HEK293 (cell line): ENCODE measurements around the gene DDX10.
A peak's percentile ranks its signal among the peaks of the same experiment; 100 is the strongest.

Source experiments
- CTCF ChIA-PET: fragments of 350-600 bp; formaldehyde crosslinking; extraction: SDS; loops from one replicate; lab custom pipeline; 2021; ENCODE audit warnings: antibody characterized with exemption; lab: Yijun Ruan, JAX
- POLR2A ChIA-PET: fragments of 300-600 bp; formaldehyde crosslinking; extraction: SDS; loops from one replicate; lab custom pipeline; 2020; ENCODE audit warnings: antibody characterized with exemption, inconsistent platforms; lab: Yijun Ruan, JAX
- H3K27ac ChIP-seq: fragments of 200-500 bp; sonication (Bioruptor generic); 2 replicates; pipeline ENCODE4 v1.5.1; 2014; ENCODE audit warnings: low read depth, low read length, control low read depth, inconsistent platforms; ENCODE audit errors: extremely low read depth
- H3K36me3 ChIP-seq, 2 experiments: fragments of 200-500 bp in 1 of 2; sonication (Bioruptor generic) in 1 of 2; 1 replicate in 1 of 2; 2 replicates in 1 of 2; pipeline ENCODE4 v1.5.1; 2014 to 2017; ENCODE audit warnings: inconsistent platforms in 2 of 2, low read length in 2 of 2; ENCODE audit not compliant: control insufficient read depth in 2 of 2, insufficient read depth in 1 of 2
- H3K4me1 ChIP-seq: fragments of 200-500 bp; sonication (Bioruptor generic); 2 replicates; pipeline ENCODE4 v1.5.1; 2014; ENCODE audit warnings: mild to moderate bottlenecking, low read length, inconsistent platforms; ENCODE audit not compliant: control insufficient read depth, insufficient read depth
- H3K4me3 ChIP-seq: 2 replicates; pipeline ENCODE4 v1.5.1; 2011; ENCODE audit warnings: low read depth, mild to moderate bottlenecking, control low read depth, low read length, moderate library complexity
- H3K9me3 ChIP-seq: fragments of 200-500 bp; sonication (Bioruptor generic); 2 replicates; pipeline ENCODE4 v1.5.1; 2014; ENCODE audit warnings: low read depth, low read length, inconsistent platforms; ENCODE audit not compliant: control insufficient read depth, insufficient read depth
- HOXD13 ChIP-seq: sonication (generic); formaldehyde crosslinking; IDR thresholded peaks from 2 replicates; pipeline ENCODE4 v1.8.0; 2022; ENCODE audit warnings: missing genetic modification reagents, borderline replicate concordance
- KLF9 ChIP-seq: fragments of 450-650 bp; formaldehyde crosslinking; IDR thresholded peaks from 2 replicates; pipeline ENCODE4 v1.5.1; 2016; ENCODE audit warnings: missing biosample characterization, missing genetic modification characterization, low read depth
- SCRT2 ChIP-seq: fragments of 450-650 bp; formaldehyde crosslinking; IDR thresholded peaks from 2 replicates; pipeline ENCODE4 v1.5.1; 2016; ENCODE audit warnings: missing biosample characterization, missing genetic modification characterization
- SP2 ChIP-seq: fragments of 450-650 bp; formaldehyde crosslinking; IDR thresholded peaks from 2 replicates; pipeline ENCODE4 v1.5.1; 2016; ENCODE audit warnings: missing biosample characterization, missing genetic modification characterization
- SP3 ChIP-seq: fragments of 450-650 bp; formaldehyde crosslinking; IDR thresholded peaks from 2 replicates; pipeline ENCODE4 v1.5.1; 2016; ENCODE audit warnings: missing biosample characterization, missing genetic modification characterization
- YY2 ChIP-seq: fragments of 450-650 bp; formaldehyde crosslinking; IDR thresholded peaks from 2 replicates; pipeline ENCODE4 v1.5.1; 2016; ENCODE audit warnings: missing biosample characterization, missing genetic modification characterization
- ZBTB20 ChIP-seq: fragments of 450-650 bp; formaldehyde crosslinking; IDR thresholded peaks from 2 replicates; pipeline ENCODE4 v1.5.1; 2016; ENCODE audit warnings: missing biosample characterization, missing genetic modification characterization
- ZFHX2 ChIP-seq: fragments of 450-650 bp; formaldehyde crosslinking; conservative IDR thresholded peaks from 2 replicates; pipeline ENCODE4 v1.5.1; 2016; ENCODE audit warnings: missing biosample characterization, missing genetic modification characterization
- ZNF146 ChIP-seq: fragments of 450-650 bp; formaldehyde crosslinking; IDR thresholded peaks from 2 replicates; pipeline ENCODE4 v1.5.1; 2016; ENCODE audit warnings: missing biosample characterization, missing genetic modification characterization
- ZNF169 ChIP-seq: fragments of 450-650 bp; formaldehyde crosslinking; IDR thresholded peaks from 2 replicates; pipeline ENCODE4 v1.5.1; 2016; ENCODE audit warnings: missing biosample characterization, missing genetic modification characterization
- ZNF2 ChIP-seq: fragments of 450-650 bp; formaldehyde crosslinking; IDR thresholded peaks from 2 replicates; pipeline ENCODE4 v1.5.1; 2016; ENCODE audit warnings: missing biosample characterization, missing genetic modification characterization
- ZNF23 ChIP-seq: fragments of 450-650 bp; formaldehyde crosslinking; IDR thresholded peaks from 2 replicates; pipeline ENCODE4 v1.5.1; 2016; ENCODE audit warnings: missing biosample characterization, missing genetic modification characterization, borderline replicate concordance
- ZNF549 ChIP-seq: fragments of 450-650 bp; IDR thresholded peaks from 2 replicates; pipeline ENCODE4 v1.5.1; 2018; ENCODE audit warnings: missing biosample characterization, missing genetic modification characterization, mild to moderate bottlenecking, inconsistent platforms, moderate library complexity
- ZNF555 ChIP-seq: fragments of 450-650 bp; formaldehyde crosslinking; conservative IDR thresholded peaks from 2 replicates; pipeline ENCODE4 v1.5.1; 2017; ENCODE audit warnings: missing biosample characterization, mild to moderate bottlenecking, missing genetic modification characterization, inconsistent platforms
- ZNF571 ChIP-seq: fragments of 450-650 bp; formaldehyde crosslinking; IDR thresholded peaks from 2 replicates; pipeline ENCODE4 v1.5.0; 2017; ENCODE audit warnings: missing biosample characterization, missing genetic modification characterization
- ZNF654 ChIP-seq: fragments of 450-650 bp; formaldehyde crosslinking; IDR thresholded peaks from 2 replicates; pipeline ENCODE4 v1.5.1; 2016; ENCODE audit warnings: low read depth, missing biosample characterization, missing genetic modification characterization
- ZNF785 ChIP-seq: fragments of 450-650 bp; formaldehyde crosslinking; IDR thresholded peaks from 2 replicates; pipeline ENCODE4 v1.5.1; 2016; ENCODE audit warnings: missing biosample characterization, missing genetic modification characterization
- TF ChIP-seq, protein P1 (sequence below): fragments of 450-650 bp; formaldehyde crosslinking; IDR thresholded peaks from 2 replicates; pipeline ENCODE4 v1.5.1; 2017; ENCODE audit warnings: missing biosample characterization, missing genetic modification characterization
- TF ChIP-seq, protein P2 (sequence below): fragments of 450-650 bp; formaldehyde crosslinking; IDR thresholded peaks from 2 replicates; pipeline ENCODE4 v1.5.1; 2016; ENCODE audit warnings: missing biosample characterization, missing genetic modification characterization
- TF ChIP-seq, protein P3 (sequence below): fragments of 450-650 bp; formaldehyde crosslinking; IDR thresholded peaks from 2 replicates; pipeline ENCODE4 v1.5.1; 2016; ENCODE audit warnings: missing biosample characterization, missing genetic modification characterization
- TF ChIP-seq, protein P4 (sequence below): fragments of 450-650 bp; formaldehyde crosslinking; conservative IDR thresholded peaks from 2 replicates; pipeline ENCODE4 v1.5.1; 2016; ENCODE audit warnings: low read depth, missing biosample characterization, missing genetic modification characterization

Gene DDX10

DNA sequence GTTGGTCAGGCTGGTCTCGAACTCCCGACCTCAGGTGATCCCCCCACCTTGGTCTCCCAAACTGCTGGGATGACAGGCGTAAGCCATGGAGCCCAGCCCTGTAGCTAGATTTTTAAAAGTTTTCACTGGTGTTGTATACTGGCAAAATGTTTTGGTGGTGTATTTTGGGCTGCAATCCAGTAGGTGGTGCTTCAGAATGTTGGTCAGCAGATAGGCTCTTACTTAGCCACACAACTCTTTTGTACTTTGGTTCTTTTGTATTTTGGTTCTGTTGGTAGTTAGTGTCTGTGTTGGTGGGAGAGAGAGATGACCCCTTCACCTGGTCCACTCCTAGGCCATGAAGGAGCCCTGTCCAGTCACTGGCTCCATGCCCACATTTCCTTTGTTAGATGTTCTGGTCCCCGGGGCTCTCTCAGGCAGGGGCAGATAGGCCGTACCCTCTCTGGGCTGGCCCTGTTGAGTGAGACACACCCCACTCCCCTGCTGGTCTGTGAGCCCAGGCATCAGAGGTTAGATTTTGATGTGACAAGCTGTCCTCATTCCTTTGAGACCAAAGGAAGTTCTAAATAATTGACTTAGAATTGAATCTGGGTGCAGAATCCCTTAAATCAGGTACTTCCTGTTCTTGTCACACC, 123.8 kb downstream of the DDX10 start:
- H3K4me3 ChIP-seq: no peak overlapping the region
- TF ChIP-seq YY2 (tag by site-specific recombination): no peak
- no peak for TF ChIP-seq ZNF169 (tag by site-specific recombination)
- no peak for TF ChIP-seq SCRT2
- peak; percentile 60 for TF ChIP-seq ZNF654 (tag by site-specific recombination)
- TF ChIP-seq ZNF555 (tag by site-specific recombination): no peak
- TF ChIP-seq ZFHX2 (tag by site-specific recombination): no peak
- peak; percentile 93 for TF ChIP-seq ZNF2 (tag by site-specific recombination)
- TF ChIP-seq, all 188 proteins: peak for 2
- ChIA-PET CTCF (interaction anchor here (0.9 to 1.0 kb wide), 2 partner anchors 9 to 31 kb away, joined by 3 to 4 read pairs; no protein-coding TSS in a partner anchor), POLR2A (no interaction called here)
- no peaks in the 10 kb centered on the region for H3K4me1 ChIP-seq
- no peak overlapping the region for H3K27ac ChIP-seq
- H3K36me3 ChIP-seq: no peaks in the 10 kb centered on the region
- no peaks in the 10 kb centered on the region for H3K9me3 ChIP-seq

DNA sequence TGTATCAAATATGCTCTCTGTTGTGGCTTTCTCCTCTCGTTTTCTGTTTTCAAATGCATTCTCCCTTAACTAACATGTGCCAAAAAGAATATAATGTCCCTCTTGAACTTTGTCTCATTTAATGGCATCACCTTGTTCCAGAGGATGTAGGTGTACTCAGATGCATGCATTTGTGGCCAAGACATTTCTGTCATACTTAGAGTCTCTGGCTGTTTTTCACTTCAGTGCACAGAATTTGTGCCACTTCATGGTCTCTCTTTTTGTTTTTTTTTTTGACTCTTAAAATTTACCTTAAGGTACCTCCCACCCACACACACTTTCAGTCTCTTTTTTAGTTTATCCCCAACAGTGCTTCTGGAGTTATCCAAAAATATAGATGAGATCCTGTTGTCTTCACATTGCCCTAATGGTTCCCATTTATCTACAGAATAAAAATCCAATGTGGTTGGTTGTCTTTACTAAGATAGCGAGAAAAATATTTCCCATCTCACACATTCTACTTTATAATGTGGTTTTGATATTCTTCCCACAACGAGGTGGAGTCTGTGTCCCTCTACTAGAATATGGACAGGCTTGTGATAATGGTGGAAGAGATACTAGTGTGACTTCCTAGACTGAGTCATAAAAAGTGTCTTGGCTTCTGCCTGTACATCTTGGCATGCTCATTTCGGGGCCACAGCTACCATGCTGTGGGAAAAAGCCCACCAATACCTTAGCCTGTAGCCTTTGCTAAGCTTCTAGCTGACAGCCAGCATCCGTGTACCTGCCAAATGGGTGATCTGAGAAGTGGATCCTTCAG, 125.8 kb downstream of the DDX10 start:
- CTCF ChIA-PET: no interaction called here
- TF ChIP-seq, protein P1, sequence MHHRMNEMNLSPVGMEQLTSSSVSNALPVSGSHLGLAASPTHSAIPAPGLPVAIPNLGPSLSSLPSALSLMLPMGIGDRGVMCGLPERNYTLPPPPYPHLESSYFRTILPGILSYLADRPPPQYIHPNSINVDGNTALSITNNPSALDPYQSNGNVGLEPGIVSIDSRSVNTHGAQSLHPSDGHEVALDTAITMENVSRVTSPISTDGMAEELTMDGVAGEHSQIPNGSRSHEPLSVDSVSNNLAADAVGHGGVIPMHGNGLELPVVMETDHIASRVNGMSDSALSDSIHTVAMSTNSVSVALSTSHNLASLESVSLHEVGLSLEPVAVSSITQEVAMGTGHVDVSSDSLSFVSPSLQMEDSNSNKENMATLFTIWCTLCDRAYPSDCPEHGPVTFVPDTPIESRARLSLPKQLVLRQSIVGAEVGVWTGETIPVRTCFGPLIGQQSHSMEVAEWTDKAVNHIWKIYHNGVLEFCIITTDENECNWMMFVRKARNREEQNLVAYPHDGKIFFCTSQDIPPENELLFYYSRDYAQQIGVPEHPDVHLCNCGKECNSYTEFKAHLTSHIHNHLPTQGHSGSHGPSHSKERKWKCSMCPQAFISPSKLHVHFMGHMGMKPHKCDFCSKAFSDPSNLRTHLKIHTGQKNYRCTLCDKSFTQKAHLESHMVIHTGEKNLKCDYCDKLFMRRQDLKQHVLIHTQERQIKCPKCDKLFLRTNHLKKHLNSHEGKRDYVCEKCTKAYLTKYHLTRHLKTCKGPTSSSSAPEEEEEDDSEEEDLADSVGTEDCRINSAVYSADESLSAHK (tag by site-specific recombination): no peak
- Histone ChIP-seq H3K4me1 (no peaks in the 10 kb centered on the region), H3K9me3 (no peaks in the 10 kb centered on the region), H3K27ac (no peak overlapping the region), H3K36me3 (no peaks in the 10 kb centered on the region), H3K4me3 (no peak overlapping the region)
- POLR2A ChIA-PET: no interaction called here

DNA sequence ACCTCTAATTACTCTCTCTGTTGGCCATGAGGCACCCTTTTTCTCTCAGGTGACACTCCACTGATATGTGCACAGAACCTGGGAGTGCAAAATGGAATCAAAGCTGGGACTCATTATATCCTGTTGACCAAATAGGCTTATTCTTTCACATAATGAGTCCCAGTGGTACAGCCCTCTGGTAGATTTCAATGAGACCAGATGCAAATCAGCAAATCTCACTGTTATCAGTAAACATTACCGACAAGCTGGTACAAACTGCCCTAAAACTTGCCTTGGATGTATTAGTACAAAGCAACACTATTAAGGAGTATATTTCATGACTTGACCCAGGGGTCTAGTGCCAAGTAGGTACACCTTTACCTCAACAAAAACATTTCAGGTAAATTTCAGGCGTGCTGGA, 128.3 kb downstream of the DDX10 start:
- no peaks in the 10 kb centered on the region for H3K4me1 ChIP-seq
- CTCF ChIA-PET: no interaction called here
- no peaks in the 10 kb centered on the region for H3K9me3 ChIP-seq
- H3K36me3 ChIP-seq: no peaks in the 10 kb centered on the region
- no peak overlapping the region for H3K27ac ChIP-seq
- POLR2A ChIA-PET: no interaction called here
- H3K4me3 ChIP-seq: no peak overlapping the region
- TF ChIP-seq ZNF549 (tag by site-specific recombination): no peak
- no peak for TF ChIP-seq SP2 (tag by site-specific recombination)
- TF ChIP-seq ZNF23 (tag by site-specific recombination): no peak
- TF ChIP-seq, protein P2, sequence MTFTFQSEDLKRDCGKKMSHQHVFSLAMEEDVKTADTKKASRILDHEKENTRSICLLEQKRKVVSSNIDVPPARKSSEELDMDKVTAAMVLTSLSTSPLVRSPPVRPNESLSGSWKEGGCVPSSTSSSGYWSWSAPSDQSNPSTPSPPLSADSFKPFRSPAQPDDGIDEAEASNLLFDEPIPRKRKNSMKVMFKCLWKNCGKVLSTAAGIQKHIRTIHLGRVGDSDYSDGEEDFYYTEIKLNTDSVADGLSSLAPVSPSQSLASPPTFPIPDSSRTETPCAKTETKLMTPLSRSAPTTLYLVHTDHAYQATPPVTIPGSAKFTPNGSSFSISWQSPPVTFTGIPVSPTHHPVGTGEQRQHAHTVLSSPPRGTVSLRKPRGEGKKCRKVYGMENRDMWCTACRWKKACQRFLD: no peak
- no peak for TF ChIP-seq ZBTB20 (tag by site-specific recombination)
- TF ChIP-seq KLF9 (tag by site-specific recombination): no peak
- TF ChIP-seq, protein P3, sequence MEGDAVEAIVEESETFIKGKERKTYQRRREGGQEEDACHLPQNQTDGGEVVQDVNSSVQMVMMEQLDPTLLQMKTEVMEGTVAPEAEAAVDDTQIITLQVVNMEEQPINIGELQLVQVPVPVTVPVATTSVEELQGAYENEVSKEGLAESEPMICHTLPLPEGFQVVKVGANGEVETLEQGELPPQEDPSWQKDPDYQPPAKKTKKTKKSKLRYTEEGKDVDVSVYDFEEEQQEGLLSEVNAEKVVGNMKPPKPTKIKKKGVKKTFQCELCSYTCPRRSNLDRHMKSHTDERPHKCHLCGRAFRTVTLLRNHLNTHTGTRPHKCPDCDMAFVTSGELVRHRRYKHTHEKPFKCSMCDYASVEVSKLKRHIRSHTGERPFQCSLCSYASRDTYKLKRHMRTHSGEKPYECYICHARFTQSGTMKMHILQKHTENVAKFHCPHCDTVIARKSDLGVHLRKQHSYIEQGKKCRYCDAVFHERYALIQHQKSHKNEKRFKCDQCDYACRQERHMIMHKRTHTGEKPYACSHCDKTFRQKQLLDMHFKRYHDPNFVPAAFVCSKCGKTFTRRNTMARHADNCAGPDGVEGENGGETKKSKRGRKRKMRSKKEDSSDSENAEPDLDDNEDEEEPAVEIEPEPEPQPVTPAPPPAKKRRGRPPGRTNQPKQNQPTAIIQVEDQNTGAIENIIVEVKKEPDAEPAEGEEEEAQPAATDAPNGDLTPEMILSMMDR (tag by site-specific recombination): no peak
- no peak for TF ChIP-seq ZNF571 (tag by site-specific recombination)
- TF ChIP-seq, protein P4, sequence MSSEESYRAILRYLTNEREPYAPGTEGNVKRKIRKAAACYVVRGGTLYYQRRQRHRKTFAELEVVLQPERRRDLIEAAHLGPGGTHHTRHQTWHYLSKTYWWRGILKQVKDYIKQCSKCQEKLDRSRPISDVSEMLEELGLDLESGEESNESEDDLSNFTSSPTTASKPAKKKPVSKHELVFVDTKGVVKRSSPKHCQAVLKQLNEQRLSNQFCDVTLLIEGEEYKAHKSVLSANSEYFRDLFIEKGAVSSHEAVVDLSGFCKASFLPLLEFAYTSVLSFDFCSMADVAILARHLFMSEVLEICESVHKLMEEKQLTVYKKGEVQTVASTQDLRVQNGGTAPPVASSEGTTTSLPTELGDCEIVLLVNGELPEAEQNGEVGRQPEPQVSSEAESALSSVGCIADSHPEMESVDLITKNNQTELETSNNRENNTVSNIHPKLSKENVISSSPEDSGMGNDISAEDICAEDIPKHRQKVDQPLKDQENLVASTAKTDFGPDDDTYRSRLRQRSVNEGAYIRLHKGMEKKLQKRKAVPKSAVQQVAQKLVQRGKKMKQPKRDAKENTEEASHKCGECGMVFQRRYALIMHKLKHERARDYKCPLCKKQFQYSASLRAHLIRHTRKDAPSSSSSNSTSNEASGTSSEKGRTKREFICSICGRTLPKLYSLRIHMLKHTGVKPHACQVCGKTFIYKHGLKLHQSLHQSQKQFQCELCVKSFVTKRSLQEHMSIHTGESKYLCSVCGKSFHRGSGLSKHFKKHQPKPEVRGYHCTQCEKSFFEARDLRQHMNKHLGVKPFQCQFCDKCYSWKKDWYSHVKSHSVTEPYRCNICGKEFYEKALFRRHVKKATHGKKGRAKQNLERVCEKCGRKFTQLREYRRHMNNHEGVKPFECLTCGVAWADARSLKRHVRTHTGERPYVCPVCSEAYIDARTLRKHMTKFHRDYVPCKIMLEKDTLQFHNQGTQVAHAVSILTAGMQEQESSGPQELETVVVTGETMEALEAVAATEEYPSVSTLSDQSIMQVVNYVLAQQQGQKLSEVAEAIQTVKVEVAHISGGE (tag by site-specific recombination): no peak
- no peak for TF ChIP-seq ZNF785
- TF ChIP-seq HOXD13: no peak
- TF ChIP-seq SP3: no peak
- TF ChIP-seq ZNF146 (tag by site-specific recombination): no peak
